ENCODE measurements around the gene SLC4A8. TPM values are rescaled to one million over a fixed set of nuclear protein-coding genes. Genes with fewer than 3 reads are reported as not detected.

SLC4A8 gene
- total RNA-seq, 2 donors from 2014 or later: 2.8 to 7.1 TPM

DNA sequence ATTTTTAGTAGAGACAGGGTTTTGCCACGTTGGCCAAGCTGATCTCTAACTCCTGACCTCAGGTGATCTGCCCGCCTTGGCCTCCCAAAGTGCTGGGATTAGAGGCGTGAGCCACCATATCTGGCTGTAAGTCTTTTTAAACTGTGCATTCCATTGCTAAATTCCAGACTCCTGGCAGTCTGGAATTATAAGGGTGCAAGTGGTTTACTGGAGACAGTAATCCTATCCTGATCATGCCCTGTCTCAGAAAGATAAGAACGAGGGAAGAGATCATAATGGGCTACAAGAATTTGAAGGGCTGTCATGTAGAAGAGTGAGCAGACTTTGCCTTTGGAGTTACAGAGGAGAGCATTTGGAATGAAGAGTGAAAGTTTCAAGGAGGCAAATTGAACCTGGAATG, 6.8 kb upstream of the SLC4A8 start:
- H3K27ac ChIP-seq: no peak overlapping the region

DNA sequence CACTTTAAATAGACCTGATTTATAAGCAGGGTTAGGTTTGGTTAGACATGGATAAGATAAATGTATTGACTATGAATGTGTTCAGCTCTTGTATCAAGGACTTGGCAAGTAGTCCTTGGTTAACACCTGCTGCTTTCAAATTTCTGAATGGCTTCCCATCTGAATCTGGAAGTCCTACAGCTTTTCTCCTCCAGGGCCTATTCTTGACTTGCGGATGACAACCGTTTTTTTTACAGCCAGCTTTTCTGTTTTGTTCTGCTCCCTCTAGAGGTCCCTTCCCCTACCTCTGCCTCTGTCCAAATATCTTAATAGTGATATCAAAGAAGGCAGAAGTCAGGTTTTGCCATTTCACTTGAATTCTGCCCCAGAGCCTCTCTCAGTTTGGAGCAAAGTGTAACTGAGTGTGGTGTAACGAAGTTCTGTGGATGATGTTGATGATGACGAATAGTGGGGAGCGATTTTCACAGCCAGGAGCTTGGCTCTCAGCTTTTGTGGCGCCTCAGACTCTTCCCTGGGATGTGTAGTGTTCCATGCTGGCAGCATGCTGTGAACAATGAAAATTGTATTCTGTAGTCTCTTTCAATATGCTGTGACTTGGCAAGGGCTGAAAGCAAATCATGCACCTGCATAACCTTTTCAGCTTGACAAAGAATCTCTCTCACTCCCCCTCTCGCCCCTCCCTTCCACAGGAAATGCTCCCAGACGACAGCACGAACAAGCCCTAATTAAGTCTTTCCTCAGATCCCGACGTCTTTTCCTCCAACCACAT, 5.0 kb upstream of the SLC4A8 start:
- Histone ChIP-seq H3K4me3 (no peak overlapping the region), H3K9me3 (no peaks in the 10 kb centered on the region), H3K36me3 (no peaks in the 10 kb centered on the region), H3K27ac (no peak overlapping the region), H3K4me1 (ENCODE audit: control insufficient read depth in 1 of 2, low read depth in 2 of 2) (peaks cover 0 to 5% of the 10 kb centered on the region in 2 donors), H3K27me3 (replicated peaks; ENCODE audit: insufficient read depth) (no peaks in the 10 kb centered on the region)
- no peak for ATAC-seq (ENCODE audit: insufficient number of reproducible peaks, low FRiP score, low read depth)
- TF ChIP-seq, protein P1, sequence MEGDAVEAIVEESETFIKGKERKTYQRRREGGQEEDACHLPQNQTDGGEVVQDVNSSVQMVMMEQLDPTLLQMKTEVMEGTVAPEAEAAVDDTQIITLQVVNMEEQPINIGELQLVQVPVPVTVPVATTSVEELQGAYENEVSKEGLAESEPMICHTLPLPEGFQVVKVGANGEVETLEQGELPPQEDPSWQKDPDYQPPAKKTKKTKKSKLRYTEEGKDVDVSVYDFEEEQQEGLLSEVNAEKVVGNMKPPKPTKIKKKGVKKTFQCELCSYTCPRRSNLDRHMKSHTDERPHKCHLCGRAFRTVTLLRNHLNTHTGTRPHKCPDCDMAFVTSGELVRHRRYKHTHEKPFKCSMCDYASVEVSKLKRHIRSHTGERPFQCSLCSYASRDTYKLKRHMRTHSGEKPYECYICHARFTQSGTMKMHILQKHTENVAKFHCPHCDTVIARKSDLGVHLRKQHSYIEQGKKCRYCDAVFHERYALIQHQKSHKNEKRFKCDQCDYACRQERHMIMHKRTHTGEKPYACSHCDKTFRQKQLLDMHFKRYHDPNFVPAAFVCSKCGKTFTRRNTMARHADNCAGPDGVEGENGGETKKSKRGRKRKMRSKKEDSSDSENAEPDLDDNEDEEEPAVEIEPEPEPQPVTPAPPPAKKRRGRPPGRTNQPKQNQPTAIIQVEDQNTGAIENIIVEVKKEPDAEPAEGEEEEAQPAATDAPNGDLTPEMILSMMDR (IDR thresholded peaks at IDR 0.05): no peak
- no peak for DNase-seq (ENCODE audit: low spot score)

More for the DNA sequence above, 6.8 kb upstream of the SLC4A8 start:
- TF ChIP-seq, protein P1 (IDR thresholded peaks at IDR 0.05): no peak
- DNase-seq (ENCODE audit: low spot score) (no peak), ATAC-seq (ENCODE audit: insufficient number of reproducible peaks, low FRiP score, low read depth) (no peak)
- H3K4me1 ChIP-seq (ENCODE audit: control insufficient read depth in 1 of 2, low read depth in 2 of 2): no peaks in the 10 kb centered on the region
- no peaks in the 10 kb centered on the region for H3K9me3 ChIP-seq
- no peaks in the 10 kb centered on the region for H3K36me3 ChIP-seq
- no peak overlapping the region for H3K4me3 ChIP-seq
- H3K27me3 ChIP-seq (replicated peaks; ENCODE audit: insufficient read depth): no peaks in the 10 kb centered on the region

DNA sequence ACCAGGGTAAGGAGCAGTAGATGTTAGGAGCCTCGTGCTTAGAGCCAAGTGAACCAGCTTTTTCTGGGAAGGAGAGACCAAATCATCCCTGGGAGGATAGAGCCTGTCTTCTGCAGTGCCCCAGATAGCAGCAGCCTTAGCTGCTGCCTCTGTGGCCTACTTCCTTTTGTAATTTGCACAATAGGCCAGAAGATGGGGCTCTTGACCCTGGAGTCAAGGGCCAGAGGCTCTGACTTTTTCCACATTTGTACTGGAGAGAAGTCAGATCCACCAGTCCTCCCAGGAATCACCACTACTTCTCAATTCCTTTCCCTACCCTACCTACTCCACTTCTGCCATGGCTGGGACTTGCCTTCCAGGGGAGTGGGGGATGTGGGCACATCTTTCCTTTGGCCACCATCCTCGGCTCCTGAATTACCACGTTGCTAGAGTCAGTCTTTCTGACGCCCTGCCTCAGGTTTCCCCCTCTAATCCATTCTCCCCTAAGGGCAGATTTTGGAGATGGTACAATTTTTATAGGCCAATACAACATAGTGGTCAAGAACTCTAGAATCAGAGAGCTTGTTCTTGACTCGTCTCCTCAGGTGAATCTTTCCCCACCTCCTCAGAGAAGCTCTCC, 3.3 kb upstream of the SLC4A8 start:
- H3K27ac ChIP-seq: no peak overlapping the region
- TF ChIP-seq, protein P1 (IDR thresholded peaks at IDR 0.05): peak; percentile 23
- H3K36me3 ChIP-seq: no peaks in the 10 kb centered on the region
- H3K4me1 ChIP-seq (ENCODE audit: control insufficient read depth in 1 of 2, low read depth in 2 of 2): peaks cover 0 to 5% of the 10 kb centered on the region in 2 donors
- H3K9me3 ChIP-seq: no peaks in the 10 kb centered on the region
- ATAC-seq (ENCODE audit: insufficient number of reproducible peaks, low FRiP score, low read depth): no peak
- no peak for DNase-seq (ENCODE audit: low spot score)
- H3K27me3 ChIP-seq (replicated peaks; ENCODE audit: insufficient read depth): no peaks in the 10 kb centered on the region
- H3K4me3 ChIP-seq: no peak overlapping the region

DNA sequence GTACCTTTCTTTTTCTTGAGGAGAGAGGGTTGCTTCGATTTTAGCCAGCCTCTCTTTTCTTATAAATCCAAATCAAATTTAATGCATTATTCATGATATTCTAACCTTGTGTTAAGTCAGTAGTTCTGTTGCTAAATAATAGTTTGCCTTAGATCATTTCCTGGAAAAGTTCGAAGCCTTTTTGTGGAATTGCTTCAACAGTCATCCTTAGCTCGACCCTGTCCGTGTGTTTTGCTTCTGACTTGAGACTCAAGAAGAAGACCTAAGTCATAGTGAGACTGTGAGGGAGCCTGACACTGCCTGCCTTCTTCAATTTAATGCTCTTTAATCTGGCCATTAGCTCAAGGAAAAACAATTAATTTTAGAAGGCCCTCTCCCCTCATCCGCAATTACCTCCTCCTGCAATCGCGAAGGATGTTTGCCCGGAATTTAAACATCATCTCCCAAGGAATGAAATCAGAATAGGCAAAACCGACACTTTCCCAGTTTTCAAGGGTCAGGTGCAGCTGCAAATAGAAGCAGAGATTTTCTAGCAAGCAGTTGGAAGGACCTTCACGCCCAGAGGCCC, 453 bp upstream of the SLC4A8 start:
- H3K4me3 ChIP-seq: peak overlapping the region; percentile 78
- peaks cover 0 to 5% of the 10 kb centered on the region in 2 donors for H3K4me1 ChIP-seq (ENCODE audit: control insufficient read depth in 1 of 2, low read depth in 2 of 2)
- no peak overlapping the region for H3K27ac ChIP-seq
- H3K9me3 ChIP-seq: no peaks in the 10 kb centered on the region
- TF ChIP-seq, protein P1 (IDR thresholded peaks at IDR 0.05): no peak
- no peak for ATAC-seq (ENCODE audit: insufficient number of reproducible peaks, low FRiP score, low read depth)
- no peaks in the 10 kb centered on the region for H3K36me3 ChIP-seq
- H3K27me3 ChIP-seq (replicated peaks; ENCODE audit: insufficient read depth): no peaks in the 10 kb centered on the region
- DNase-seq (ENCODE audit: low spot score): no peak

DNA sequence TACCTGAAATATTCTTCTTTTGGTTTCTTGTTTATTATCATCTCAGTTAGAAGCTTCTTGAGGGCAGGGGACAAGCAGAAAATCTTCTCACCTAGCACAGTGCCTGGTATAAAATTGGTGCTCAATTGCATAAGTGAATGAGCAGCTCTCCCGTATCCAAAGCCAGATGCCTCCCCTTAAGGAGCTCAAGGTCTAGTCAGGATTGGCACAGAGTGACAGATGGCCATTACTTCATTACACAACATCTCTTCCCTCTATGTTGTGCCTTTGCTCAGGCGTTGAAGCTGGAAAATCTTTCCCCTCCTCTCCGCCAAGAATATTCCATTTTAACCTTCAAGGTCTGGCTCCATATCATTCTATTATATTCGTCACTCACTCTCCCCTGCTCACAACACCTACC, 3.6 kb downstream of the SLC4A8 start:
- ATAC-seq (ENCODE audit: insufficient number of reproducible peaks, low FRiP score, low read depth) (no peak), DNase-seq (ENCODE audit: low spot score) (no peak)
- Histone ChIP-seq H3K4me3 (no peak overlapping the region), H3K9me3 (no peaks in the 10 kb centered on the region), H3K36me3 (no peaks in the 10 kb centered on the region), H3K4me1 (ENCODE audit: control insufficient read depth in 1 of 2, low read depth in 2 of 2) (peaks cover 0 to 5% of the 10 kb centered on the region in 2 donors), H3K27me3 (replicated peaks; ENCODE audit: insufficient read depth) (no peaks in the 10 kb centered on the region), H3K27ac (no peak overlapping the region)
- TF ChIP-seq, protein P1 (IDR thresholded peaks at IDR 0.05): no peak

Data from thoracic aorta (tissue), 2 donors.